Right lobe of liver (tissue), 6 donors: ENCODE data around the gene GRB10. TPM values are rescaled to one million over a fixed set of nuclear protein-coding genes. Genes with fewer than 3 reads are reported as not detected.
A peak's percentile ranks its signal among the peaks of the same experiment; 100 is the strongest.

Source experiments
- ATAC-seq, 4 donors: fragments of 200-7000 bp; cut with Tn5 transposase; one replicate each; pipeline ENCODE4 v1.9.1; 2020; ENCODE audit warnings: mild to moderate bottlenecking in 4 of 4, moderate library complexity in 4 of 4
- DNase-seq, 3 donors: peaks; one replicate each; pipeline ENCODE4 v3.0.0-alpha.2; 2020
- H3K27ac ChIP-seq, 3 donors: fragments of 200-600 bp; one replicate each; pipeline ENCODE4 v1.8.0; 2022
- H3K27me3 ChIP-seq, 2 donors: fragments of 200-600 bp; one replicate each; pipeline ENCODE4 v1.8.0; 2022
- H3K36me3 ChIP-seq, 4 donors: fragments of 200-600 bp; sonication (generic) in 1 of 4; one replicate each; pipeline versions ENCODE4 v1.5.1 to v1.8.0; 2017 to 2022; ENCODE audit warnings: control low read depth in 1 of 4
- H3K4me1 ChIP-seq, 4 donors: fragments of 200-600 bp; sonication (generic) in 1 of 4; one replicate each; pipeline versions ENCODE4 v1.5.1 to v1.8.0; 2017 to 2022; ENCODE audit warnings: control low read depth in 1 of 4
- H3K4me3 ChIP-seq, 3 donors: fragments of 200-600 bp; one replicate each; pipeline ENCODE4 v1.8.0; 2022
- H3K9me3 ChIP-seq, 4 donors: fragments of 200-600 bp; sonication (generic) in 1 of 4; one replicate each; pipeline versions ENCODE4 v1.5.1 to v1.8.0; 2017 to 2022; ENCODE audit warnings: control low read depth in 1 of 4
- CTCF ChIP-seq, 4 donors: fragments of 200-600 bp in 3 of 4; fragments of 450-650 bp in 1 of 4; IDR thresholded peaks; one replicate each; pipeline versions ENCODE4 v1.5.1 to v1.8.0; 2016 to 2022; ENCODE audit warnings: antibody characterized with exemption in 4 of 4, mild to moderate bottlenecking in 2 of 4
- POLR2A ChIP-seq: fragments of 450-650 bp; IDR thresholded peaks from one replicate; pipeline ENCODE4 v1.6.1; 2017; ENCODE audit warnings: antibody characterized with exemption, mild to moderate bottlenecking
- whole genome bisulfite sequencing: methylation state at CpG from one replicate; pipeline ENCODE4 v1.1.6; 2018; ENCODE audit warnings: low coverage, low lambda C conversion rate; ENCODE audit not compliant: insufficient coverage; ENCODE audit errors: missing lambda C conversion rate; 5-methylcytosine and 5-hydroxymethylcytosine counted together
- intact Hi-C, 2 donors: fragments of 100-400 bp; cut with DNase I; formaldehyde crosslinking; loops; one replicate each; pipeline versions ENCODE4 v1.11.2 to v1.14.1; 2022
- total RNA-seq, 6 experiments: library from RNA; depleted of rRNA in 2 of 6; stranded (reverse); fragments of >200 nt in 2 of 6; fragmentation: NEBNext Ultra II Directional in 3 of 6; extraction: Animal tissue kit (Norgen Biotek cat#: 25700) in 3 of 6; gene quantifications; one replicate each; pipeline versions ENCODE4 v1.1.0 to v1.2.4, GENCODE V29; 2016 to 2023
- donor health status: DM: no; HTN: yes; CAD: no.
- donor health status: DM: no; HTN: no; CAD: no.
- donor health status: DM: no; HTN: no; CAD: no.
- donor health status: DM: no; HTN: yes; CAD: no.
- donor health status: DM: no; HTN: yes; CAD: no.

Gene GRB10
- total RNA-seq, 6 experiments from 2014 or later: 24.9 to 55.5 (median 40.0) TPM

GRCh38 chr7:50714857-50715256 is 67.8 kb downstream of the GRB10 start:
- peak; percentile 12 to 63 (median 34) for ATAC-seq
- Histone ChIP-seq H3K27me3 (no peaks in the 10 kb centered on the region), H3K4me3 (no peak overlapping the region), H3K9me3 (no peaks in the 10 kb centered on the region), H3K27ac (no peak overlapping the region), H3K4me1 (peaks cover 0 to 29% (median 7%) of the 10 kb centered on the region in 4 donors), H3K36me3 (no peaks in the 10 kb centered on the region)
- intact Hi-C loops: no loop called here
- WGBS: 82% methylated on average over 3 of the region's 4 CpGs
- DNase-seq: peak in 1 of 3 donors; percentile 49
- TF ChIP-seq CTCF (IDR thresholded peaks at IDR 0.05) (no peak), POLR2A (no peak)

GRCh38 chr7:50713123-50713965 is 69.4 kb downstream of the GRB10 start:
- Histone ChIP-seq H3K27me3 (no peaks in the 10 kb centered on the region), H3K4me1 (peaks cover 0 to 24% (median 1%) of the 10 kb centered on the region in 4 donors), H3K36me3 (no peaks in the 10 kb centered on the region), H3K27ac (no peak overlapping the region), H3K4me3 (no peak overlapping the region), H3K9me3 (no peaks in the 10 kb centered on the region)
- no peak for ATAC-seq
- intact Hi-C loops: no loop called here
- TF ChIP-seq POLR2A (no peak), CTCF (IDR thresholded peaks at IDR 0.05) (no peak)
- DNase-seq: no peak
- WGBS: 91% methylated on average over 3 of the region's 5 CpGs

GRCh38 chr7:50712252-50713122 is 70.2 kb downstream of the GRB10 start:
- ATAC-seq: no peak
- intact Hi-C loops: no loop called here
- H3K27me3 ChIP-seq: no peaks in the 10 kb centered on the region
- no peaks in the 10 kb centered on the region for H3K36me3 ChIP-seq
- WGBS: 33% methylated on average over 3 of the region's 3 CpGs
- H3K4me3 ChIP-seq: no peak overlapping the region
- peaks cover 0 to 33% (median 3%) of the 10 kb centered on the region in 4 donors for H3K4me1 ChIP-seq
- TF ChIP-seq CTCF (IDR thresholded peaks at IDR 0.05) (no peak), POLR2A (no peak)
- H3K9me3 ChIP-seq: no peaks in the 10 kb centered on the region
- no peak overlapping the region for H3K27ac ChIP-seq
- no peak for DNase-seq

- 60% methylated on average over 9 of the region's 14 CpGs for WGBS
- TF ChIP-seq CTCF (IDR thresholded peaks at IDR 0.05) (no peak), POLR2A (no peak)
- Histone ChIP-seq H3K9me3 (no peaks in the 10 kb centered on the region), H3K36me3 (no peaks in the 10 kb centered on the region), H3K27ac (no peak overlapping the region), H3K4me3 (no peak overlapping the region), H3K27me3 (no peaks in the 10 kb centered on the region), H3K4me1 (peaks cover 0 to 40% (median 3%) of the 10 kb centered on the region in 4 donors)
- intact Hi-C loops: no loop called here
- no peak for DNase-seq
- peak in 1 of 4 donors; percentile 10 for ATAC-seq
Measured at GRCh38 chr7:50711271-50712175, 71.2 kb downstream of the GRB10 start.
